ENCODE data around the gene PSAPL1.

DNA sequence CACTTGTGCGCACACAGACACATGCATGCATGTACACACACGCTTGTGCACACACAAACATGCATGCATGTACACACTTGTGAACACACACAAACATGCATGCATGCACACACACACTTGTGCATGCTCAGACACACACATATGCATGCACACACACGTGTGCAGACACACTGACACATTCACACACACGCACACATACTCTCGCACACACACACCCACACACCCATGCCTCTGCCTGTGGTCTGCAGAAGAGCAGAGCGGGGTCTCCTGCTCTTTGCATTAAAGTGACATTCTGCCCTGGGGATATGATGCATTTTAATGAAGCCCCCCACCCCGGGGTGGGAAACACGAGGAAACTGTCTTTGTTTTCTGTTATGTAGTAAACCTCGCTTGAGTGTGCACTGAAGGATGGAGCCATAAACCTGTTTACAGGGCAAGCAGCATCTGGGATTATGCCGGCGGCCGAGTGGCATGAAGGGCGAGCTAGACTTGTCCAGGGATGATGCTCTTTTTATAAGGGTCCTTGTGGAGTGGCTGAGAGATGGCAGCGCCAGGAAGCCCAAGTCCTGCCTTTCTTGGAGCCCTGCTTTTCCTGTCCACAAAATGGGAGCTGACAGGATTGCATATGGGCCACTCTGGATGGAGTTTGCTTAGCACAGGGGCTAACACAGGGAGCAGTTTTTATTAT lies 17.8 kb downstream of the PSAPL1 start:
- TF ChIP-seq CTCF (conservative IDR thresholded peaks at IDR 0.05 in 1 of 2, IDR thresholded peaks at IDR 0.05 in 1 of 2; ENCODE audit: low read depth in 1 of 2, low read length in 2 of 2): no peak
- TF ChIP-seq EZH2 (IDR thresholded peaks at IDR 0.05; ENCODE audit: low read length, missing control alignments): no peak
